Activated CD4-positive, alpha-beta memory T cell treated with anti-CD3 and anti-CD28 coated beads, Interleukin-2, amount 10 ng/mL, durations not matched to agents 7 days and 5 days (primary cell): Measurements from ENCODE around the gene ESYT2. TPM values are rescaled to one million over a fixed set of nuclear protein-coding genes. Genes with fewer than 3 reads are reported as not detected.

Experiments used
- CTCF ChIA-PET: fragments of 350-600 bp; sonication (Branson Sonifier 250); formaldehyde crosslinking; loops from one replicate; lab custom pipeline; 2021; ENCODE audit warnings: antibody characterized with exemption, inconsistent platforms; lab: Charles Lee
- POLR2A ChIA-PET: fragments of 350-600 bp; sonication (Branson Sonifier 250); formaldehyde crosslinking; loops from one replicate; lab custom pipeline; 2021; ENCODE audit warnings: antibody characterized with exemption; lab: Charles Lee
- DNase-seq: peaks from one replicate; pipeline ENCODE4 v3.0.0-alpha.2; 2020
- H3K27ac Mint-ChIP-seq: one replicate; pipeline ENCODE4 v1.8.0; 2021; ENCODE audit warnings: mild to moderate bottlenecking, mixed read lengths
- H3K27me3 Mint-ChIP-seq: one replicate; pipeline ENCODE4 v1.8.0; 2021; ENCODE audit warnings: mixed read lengths
- H3K36me3 Mint-ChIP-seq: one replicate; pipeline ENCODE4 v1.8.0; 2021; ENCODE audit warnings: low read depth, mixed read lengths
- H3K4me1 Mint-ChIP-seq: one replicate; pipeline ENCODE4 v1.8.0; 2021; ENCODE audit warnings: mixed read lengths
- H3K4me3 Mint-ChIP-seq: one replicate; pipeline ENCODE4 v1.8.0; 2021; ENCODE audit warnings: mild to moderate bottlenecking, mixed read lengths
- H3K9me3 Mint-ChIP-seq: one replicate; pipeline ENCODE4 v1.8.0; 2021; ENCODE audit warnings: mixed read lengths
- total RNA-seq, 2 experiments: library from RNA; stranded (reverse); gene quantifications; one replicate each; pipeline ENCODE4 v1.2.3, GENCODE V29; 2021

Gene ESYT2
- total RNA-seq, 2 experiments from 2014 or later = 128 to 133 TPM

DNA sequence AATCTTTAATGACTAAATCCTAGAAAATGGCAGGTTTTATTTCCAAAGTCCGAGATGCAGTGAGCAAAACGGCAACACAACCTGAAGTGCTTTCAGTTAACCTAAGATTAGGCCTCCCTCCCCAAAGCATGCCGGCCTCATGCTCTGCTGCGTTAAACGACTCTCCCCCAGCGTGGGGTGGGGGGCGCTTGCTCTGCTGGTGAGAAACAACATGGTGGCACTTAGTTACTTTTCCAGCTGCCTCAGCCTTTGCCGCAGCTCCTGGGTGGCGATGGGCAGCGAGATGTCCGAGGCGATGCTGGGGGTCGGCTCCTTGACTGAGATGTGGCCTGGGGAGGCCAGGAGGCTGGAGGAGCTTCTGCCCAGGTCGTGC lies 88.0 kb downstream of the ESYT2 start:
- CTCF ChIA-PET = no interaction called here
- no peak overlapping the region for H3K4me3 Mint-ChIP-seq
- POLR2A ChIA-PET = interaction anchor here (1.0 kb wide), 1 partner anchor 89 kb away, joined by 3 read pairs; no protein-coding TSS in a partner anchor
- no peaks in the 10 kb centered on the region for H3K9me3 Mint-ChIP-seq
- H3K27me3 Mint-ChIP-seq = no peaks in the 10 kb centered on the region
- DNase-seq = peak; percentile 11
- no peaks in the 10 kb centered on the region for H3K4me1 Mint-ChIP-seq
- H3K27ac Mint-ChIP-seq = no peak overlapping the region
- H3K36me3 Mint-ChIP-seq = peaks cover 86% of the 10 kb centered on the region

DNA sequence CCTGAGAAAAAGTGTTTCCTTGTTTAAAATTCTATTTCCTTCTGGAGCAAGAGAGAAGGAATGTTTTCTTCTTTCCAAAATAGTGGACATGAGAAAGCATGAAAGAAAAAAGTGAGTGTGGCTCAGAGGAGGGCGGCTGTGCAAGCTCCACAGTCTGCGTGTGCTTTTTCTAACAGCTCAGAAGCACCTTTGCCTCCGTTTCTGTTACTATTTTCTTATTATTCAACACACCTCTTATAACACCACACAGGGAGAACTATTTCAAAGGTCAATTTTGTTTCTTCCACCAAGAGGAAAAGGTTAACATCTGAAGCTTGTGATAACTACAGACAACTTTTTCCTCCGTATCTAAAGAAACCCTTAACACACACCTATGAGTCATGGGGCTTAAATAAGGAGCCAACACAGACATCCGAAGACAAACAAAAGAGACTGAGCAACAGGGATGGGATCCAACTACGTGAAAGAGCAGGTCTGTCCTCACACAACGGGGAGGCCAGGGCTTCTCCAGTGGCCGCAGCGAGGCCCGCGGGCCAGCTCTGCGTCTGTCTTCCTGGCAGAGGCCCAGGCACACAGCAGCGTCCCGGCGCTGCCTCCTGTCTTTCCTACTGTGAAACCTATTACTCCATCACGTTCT lies 88.5 kb downstream of the ESYT2 start:
- no peaks in the 10 kb centered on the region for H3K9me3 Mint-ChIP-seq
- ChIA-PET POLR2A (no interaction called here), CTCF (no interaction called here)
- no peak for DNase-seq
- H3K4me3 Mint-ChIP-seq = no peak overlapping the region
- peaks cover 86% of the 10 kb centered on the region for H3K36me3 Mint-ChIP-seq
- no peak overlapping the region for H3K27ac Mint-ChIP-seq
- no peaks in the 10 kb centered on the region for H3K27me3 Mint-ChIP-seq
- no peaks in the 10 kb centered on the region for H3K4me1 Mint-ChIP-seq

DNA sequence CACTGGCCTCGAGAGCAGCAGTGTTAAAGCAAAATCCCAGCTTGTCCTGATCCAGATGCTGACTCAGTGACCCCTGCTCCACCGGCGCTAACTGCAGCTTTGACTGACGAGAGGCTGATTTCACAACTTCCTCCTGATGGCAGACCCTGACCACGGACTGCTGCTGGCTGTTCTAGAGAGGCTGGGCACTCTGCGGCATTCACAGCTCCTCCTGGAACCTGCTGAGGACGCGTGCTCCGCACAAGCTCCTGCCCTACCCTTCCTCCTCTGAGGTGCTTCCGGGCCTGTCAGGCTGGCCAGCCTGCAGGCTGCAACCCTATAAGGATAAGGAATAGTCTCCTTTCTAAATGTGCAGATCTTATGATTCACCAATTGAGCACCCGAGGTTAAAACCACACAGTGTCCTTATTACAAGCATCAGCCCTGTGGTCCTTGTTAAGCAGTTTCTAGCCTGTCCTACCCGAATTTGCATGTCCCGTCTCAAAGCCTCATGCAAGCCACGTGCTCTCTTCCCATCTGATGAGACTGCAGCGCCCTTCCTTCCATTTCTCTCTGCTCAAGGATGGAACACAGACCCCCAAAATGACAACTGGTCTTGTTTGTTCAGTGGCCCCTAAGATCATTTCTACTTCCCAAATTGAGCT lies 89.2 kb downstream of the ESYT2 start:
- DNase-seq = peak; percentile 11
- peaks cover 85% of the 10 kb centered on the region for H3K36me3 Mint-ChIP-seq
- H3K4me1 Mint-ChIP-seq = no peaks in the 10 kb centered on the region
- H3K9me3 Mint-ChIP-seq = no peaks in the 10 kb centered on the region
- H3K27me3 Mint-ChIP-seq = no peaks in the 10 kb centered on the region
- H3K27ac Mint-ChIP-seq = no peak overlapping the region
- POLR2A ChIA-PET = no interaction called here
- CTCF ChIA-PET = interaction anchor here (1.0 kb wide), 1 partner anchor 237 kb away, joined by 3 read pairs; no protein-coding TSS in a partner anchor
- H3K4me3 Mint-ChIP-seq = no peak overlapping the region

- Mint-ChIP-seq H3K4me1 (no peaks in the 10 kb centered on the region), H3K27ac (no peak overlapping the region), H3K9me3 (no peaks in the 10 kb centered on the region), H3K36me3 (peaks cover 87% of the 10 kb centered on the region), H3K27me3 (no peaks in the 10 kb centered on the region), H3K4me3 (no peak overlapping the region)
- POLR2A ChIA-PET = no interaction called here
- no peak for DNase-seq
- CTCF ChIA-PET = no interaction called here
These were observed 90.5 kb downstream of the ESYT2 start for GRCh38 chr7:158738841-158739240.

- DNase-seq = no peak
- Mint-ChIP-seq H3K4me1 (no peaks in the 10 kb centered on the region), H3K36me3 (peaks cover 74% of the 10 kb centered on the region), H3K27me3 (no peaks in the 10 kb centered on the region), H3K27ac (no peak overlapping the region), H3K4me3 (no peak overlapping the region), H3K9me3 (no peaks in the 10 kb centered on the region)
- ChIA-PET CTCF (no interaction called here), POLR2A (no interaction called here)
These were observed 92.1 kb downstream of the ESYT2 start for GRCh38 chr7:158737064-158737695.

DNA sequence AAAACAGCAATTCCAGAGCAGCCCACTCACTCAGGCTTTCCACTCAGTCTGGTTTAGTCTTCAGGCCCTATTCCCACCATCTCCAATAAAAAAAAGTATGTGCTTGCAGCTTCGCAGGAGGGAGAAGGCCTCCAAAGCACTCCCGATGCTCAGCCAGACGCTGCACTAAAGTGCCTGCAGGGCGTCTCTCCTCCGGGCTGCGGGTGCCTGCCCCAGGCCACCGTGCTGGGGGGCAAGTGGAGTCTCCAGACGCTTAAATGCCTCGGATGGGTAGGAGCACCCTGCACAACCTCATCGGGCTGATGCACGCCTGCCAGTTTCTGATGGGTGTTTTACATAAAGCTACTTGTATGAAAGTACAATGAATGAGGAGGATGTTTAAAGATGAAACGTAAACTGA lies 93.4 kb downstream of the ESYT2 start:
- Mint-ChIP-seq H3K36me3 (peaks cover 73% of the 10 kb centered on the region), H3K27me3 (no peaks in the 10 kb centered on the region), H3K4me1 (no peaks in the 10 kb centered on the region), H3K9me3 (no peaks in the 10 kb centered on the region), H3K4me3 (no peak overlapping the region), H3K27ac (no peak overlapping the region)
- no peak for DNase-seq
- CTCF ChIA-PET = no interaction called here
- POLR2A ChIA-PET = no interaction called here

DNA sequence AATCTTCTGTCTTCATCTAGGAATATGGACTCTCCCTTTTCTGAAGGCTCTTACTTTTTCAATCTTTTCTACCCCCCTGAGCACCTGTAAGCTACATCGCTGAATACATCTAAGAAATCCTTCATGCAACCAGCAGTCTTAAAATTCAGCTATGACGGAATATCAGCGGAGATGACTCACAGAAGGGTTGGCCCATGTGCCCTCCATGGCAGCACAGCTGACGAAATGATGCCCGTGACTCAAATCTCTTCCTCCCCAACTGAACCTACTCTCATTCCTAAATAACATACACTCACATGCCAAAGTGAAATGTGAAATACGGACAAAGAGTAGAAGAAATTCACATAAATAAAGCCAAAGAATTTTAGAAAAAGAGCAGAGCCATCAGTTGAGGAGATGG lies 94.4 kb downstream of the ESYT2 start:
- Mint-ChIP-seq H3K9me3 (no peaks in the 10 kb centered on the region), H3K36me3 (peaks cover 73% of the 10 kb centered on the region), H3K4me3 (no peak overlapping the region), H3K27ac (peak overlapping the region; percentile 18), H3K4me1 (peaks cover 3% of the 10 kb centered on the region), H3K27me3 (no peaks in the 10 kb centered on the region)
- no peak for DNase-seq
- CTCF ChIA-PET = no interaction called here
- POLR2A ChIA-PET = no interaction called here

DNA sequence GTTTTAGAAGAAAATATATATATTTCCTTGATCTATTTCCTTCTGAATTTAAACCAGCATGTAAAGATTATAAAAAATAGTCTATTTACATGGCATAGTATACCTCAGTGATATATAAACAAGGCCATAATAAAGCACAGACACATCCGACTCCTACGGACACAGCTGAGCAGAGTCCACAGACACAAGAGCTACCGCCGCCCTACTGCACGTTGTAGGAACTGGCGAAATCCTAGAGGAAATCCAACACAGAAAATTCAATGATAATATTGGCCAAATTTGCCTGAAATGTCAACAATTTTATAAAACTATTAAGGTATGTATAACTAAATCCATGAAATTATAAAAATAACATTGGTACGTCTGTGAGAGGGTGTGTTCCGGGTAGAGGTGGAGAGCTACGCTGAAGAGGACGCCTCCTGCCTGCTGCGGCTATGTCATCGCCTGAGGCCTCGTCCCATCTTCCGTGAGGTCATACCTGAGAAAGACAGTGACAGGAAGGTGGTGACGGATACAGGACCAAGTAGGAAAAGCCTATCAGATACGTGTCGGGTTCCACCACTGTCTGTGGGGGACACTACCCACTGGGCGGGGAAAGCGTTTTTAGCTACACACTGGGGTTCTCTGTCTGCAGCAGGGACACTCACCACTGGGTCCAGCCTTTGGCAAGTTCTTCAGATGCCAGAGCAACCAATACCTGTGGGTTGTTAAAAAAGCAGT lies 95.4 kb downstream of the ESYT2 start:
- CTCF ChIA-PET = interaction anchor here (0.6 kb wide), 1 partner anchor 37 kb away, joined by 3 read pairs; no protein-coding TSS in a partner anchor

DNA sequence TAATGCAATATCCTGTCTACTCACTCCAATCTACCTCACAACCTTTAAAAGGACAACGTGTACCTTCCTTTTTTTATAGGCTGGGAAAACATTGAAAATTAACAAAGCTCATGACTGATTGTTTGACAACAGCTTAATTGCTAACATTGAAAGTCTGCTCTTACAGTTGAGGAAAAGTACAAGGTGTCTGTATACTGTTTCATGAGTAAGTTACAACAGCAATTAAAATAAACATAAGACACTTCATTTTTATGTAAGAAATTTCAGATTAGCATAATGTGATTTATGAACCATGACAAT lies 96.1 kb downstream of the ESYT2 start:
- DNase-seq = no peak
- H3K4me1 Mint-ChIP-seq = peaks cover 3% of the 10 kb centered on the region
- ChIA-PET POLR2A (interaction anchor here (0.7 to 1.6 kb wide), 3 partner anchors 9 to 44 kb away, joined by 3 to 5 read pairs (median 5); partner anchors contain the start of gene NCAPG2), CTCF (no interaction called here)
- no peaks in the 10 kb centered on the region for H3K27me3 Mint-ChIP-seq
- H3K36me3 Mint-ChIP-seq = peaks cover 67% of the 10 kb centered on the region
- H3K27ac Mint-ChIP-seq = no peak overlapping the region
- no peak overlapping the region for H3K4me3 Mint-ChIP-seq
- no peaks in the 10 kb centered on the region for H3K9me3 Mint-ChIP-seq

More for the DNA sequence above, 95.4 kb downstream of the ESYT2 start:
- peaks cover 3% of the 10 kb centered on the region for H3K4me1 Mint-ChIP-seq
- peaks cover 71% of the 10 kb centered on the region for H3K36me3 Mint-ChIP-seq
- POLR2A ChIA-PET = interaction anchor here (1.2 to 1.6 kb wide), 2 partner anchors 8 to 29 kb away, joined by 3 to 5 read pairs; partner anchors contain the start of gene NCAPG2
- H3K4me3 Mint-ChIP-seq = no peak overlapping the region
- H3K27ac Mint-ChIP-seq = no peak overlapping the region
- H3K27me3 Mint-ChIP-seq = no peaks in the 10 kb centered on the region
- no peaks in the 10 kb centered on the region for H3K9me3 Mint-ChIP-seq
- DNase-seq = no peak

- no peaks in the 10 kb centered on the region for H3K27me3 Mint-ChIP-seq
- ChIA-PET CTCF (no interaction called here), POLR2A (interaction anchor here (0.7 to 1.6 kb wide), 4 partner anchors 9 to 43 kb away, joined by 3 to 5 read pairs (median 4); partner anchors contain the start of gene NCAPG2)
- peaks cover 3% of the 10 kb centered on the region for H3K4me1 Mint-ChIP-seq
- H3K9me3 Mint-ChIP-seq = no peaks in the 10 kb centered on the region
- no peak overlapping the region for H3K4me3 Mint-ChIP-seq
- no peak overlapping the region for H3K27ac Mint-ChIP-seq
- no peak for DNase-seq
- peaks cover 64% of the 10 kb centered on the region for H3K36me3 Mint-ChIP-seq
These were observed 96.7 kb downstream of the ESYT2 start for GRCh38 chr7:158732494-158733219.

DNA sequence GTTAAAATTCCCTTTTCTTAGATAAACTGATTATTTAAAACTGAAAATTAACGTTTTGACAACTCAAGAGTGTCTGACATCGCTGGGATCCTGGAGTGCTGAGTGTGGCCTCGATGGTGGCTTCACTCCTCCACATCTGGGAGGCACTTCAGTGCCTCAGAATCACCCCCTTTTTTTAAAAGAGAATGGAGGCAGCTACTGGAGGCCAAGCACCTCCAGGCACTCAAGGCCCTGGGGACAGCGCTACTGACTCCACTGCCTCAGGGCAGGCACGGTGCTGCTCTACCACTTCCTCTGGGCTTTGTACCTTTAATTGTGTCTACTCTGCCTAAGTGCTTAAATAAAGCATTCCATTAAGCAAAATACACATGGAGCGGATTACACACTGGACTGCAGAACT lies 97.5 kb downstream of the ESYT2 start:
- no peak for DNase-seq
- CTCF ChIA-PET = interaction anchor here (1.5 kb wide), 1 partner anchor 56 kb away, joined by 3 read pairs; no protein-coding TSS in a partner anchor
- peaks cover 55% of the 10 kb centered on the region for H3K36me3 Mint-ChIP-seq
- no peak overlapping the region for H3K4me3 Mint-ChIP-seq
- no peak overlapping the region for H3K27ac Mint-ChIP-seq
- no peaks in the 10 kb centered on the region for H3K27me3 Mint-ChIP-seq
- POLR2A ChIA-PET = interaction anchor here (0.8 to 1.5 kb wide), 2 partner anchors 9 to 31 kb away, joined by 3 read pairs; no protein-coding TSS in a partner anchor
- peaks cover 3% of the 10 kb centered on the region for H3K4me1 Mint-ChIP-seq
- H3K9me3 Mint-ChIP-seq = no peaks in the 10 kb centered on the region
